Lung (tissue), 12 donors: Measurements from ENCODE around the gene SOX6. TPM values are rescaled to one million over a fixed set of nuclear protein-coding genes. Genes with fewer than 3 reads are reported as not detected.

Experiments used
- ATAC-seq: fragments of 200-7000 bp; cut with Tn5 transposase; one replicate; pipeline ENCODE4 v1.9.1; 2020; ENCODE audit warnings: moderate number of reproducible peaks; ENCODE audit not compliant: insufficient read depth, low FRiP score
- DNase-seq, 3 donors: peaks; one replicate each; pipeline ENCODE4 v3.0.0-alpha.2; 2013 to 2017
- H3K27ac ChIP-seq, 2 donors: one replicate each; pipeline ENCODE4 v1.5.1; 2013; ENCODE audit warnings: mild to moderate bottlenecking in 2 of 2, moderate library complexity in 2 of 2, control low read depth in 1 of 2, inconsistent platforms in 1 of 2, low read depth in 1 of 2, low read length in 1 of 2
- H3K27me3 ChIP-seq, 3 donors: one replicate each; pipeline ENCODE4 v1.5.1; 2013; ENCODE audit warnings: low read length in 2 of 3; ENCODE audit not compliant: control insufficient read depth in 3 of 3, insufficient read depth in 3 of 3
- H3K36me3 ChIP-seq, 4 donors: one replicate each; pipeline ENCODE4 v1.5.1; 2013; ENCODE audit warnings: low read length in 4 of 4, mild to moderate bottlenecking in 1 of 4, moderate library complexity in 1 of 4; ENCODE audit not compliant: control insufficient read depth in 4 of 4, insufficient read depth in 4 of 4
- H3K4me1 ChIP-seq, 5 donors: one replicate each; pipeline ENCODE4 v1.5.1; 2013; ENCODE audit warnings: low read length in 5 of 5, mild to moderate bottlenecking in 2 of 5, moderate library complexity in 1 of 5; ENCODE audit not compliant: control insufficient read depth in 5 of 5, insufficient read depth in 5 of 5
- H3K4me3 ChIP-seq: one replicate; pipeline ENCODE4 v1.5.1; 2013; ENCODE audit warnings: mild to moderate bottlenecking, control low read depth, moderate library complexity
- H3K9ac ChIP-seq, 2 donors: one replicate each; pipeline ENCODE4 v1.5.1; 2013; ENCODE audit warnings: low read length in 2 of 2, control low read depth in 1 of 2; ENCODE audit not compliant: insufficient read depth in 1 of 2
- H3K9me3 ChIP-seq, 4 donors: one replicate each; pipeline ENCODE4 v1.5.1; 2013; ENCODE audit warnings: low read length in 3 of 4, mild to moderate bottlenecking in 1 of 4, moderate library complexity in 1 of 4; ENCODE audit not compliant: control insufficient read depth in 4 of 4, insufficient read depth in 3 of 4
- WGBS, 2 donors: extraction: QIAGEN DNeasy Blood & Tissue Kit; methylation state at CpG; one replicate each; pipeline ENCODE4 v1.1.7; 2013; 5-methylcytosine and 5-hydroxymethylcytosine counted together
- polyA plus RNA-seq, 2 donors: library from polyadenylated mRNA; stranded (reverse); fragments of 200-250 nt; gene quantifications; one replicate each; pipeline ENCODE4 v1.2.1, GENCODE V29; 2013
- total RNA-seq, 2 donors: library from RNA; depleted of rRNA in 1 of 2; stranded (reverse); fragments of >200 nt in 1 of 2; gene quantifications; one replicate each; pipeline ENCODE4 v1.2.1, GENCODE V29; 2014 to 2021
- TF ChIP-seq, protein P1 (sequence below): IDR thresholded peaks from 2 replicates; pipeline ENCODE4 v1.5.1; 2012; ENCODE audit warnings: mild to moderate bottlenecking; ENCODE audit errors: control extremely low read depth, extremely low read depth
- donor health status: control.
- donor health status: control.
- donor health status: Bipolar disorder and iron deficiency.
- donor health status: healthy.
- donor health status: DM: yes; HTN: yes; CAD: no.

SOX6 gene
- total and polyA plus RNA-seq, 4 donors, result 0.58 to 31.7 (median 7.4) TPM

- H3K9me3 ChIP-seq, result no peaks in the 10 kb centered on the region
- H3K4me1 ChIP-seq, result peaks cover 0 to 19% (median 5%) of the 10 kb centered on the region in 5 donors
- DNase-seq (no peak), ATAC-seq (no peak)
- no peak overlapping the region for H3K9ac ChIP-seq
- 84 to 86% methylated on average over 2 of the region's 2 CpGs for WGBS, 2 donors
- TF ChIP-seq, protein P1, sequence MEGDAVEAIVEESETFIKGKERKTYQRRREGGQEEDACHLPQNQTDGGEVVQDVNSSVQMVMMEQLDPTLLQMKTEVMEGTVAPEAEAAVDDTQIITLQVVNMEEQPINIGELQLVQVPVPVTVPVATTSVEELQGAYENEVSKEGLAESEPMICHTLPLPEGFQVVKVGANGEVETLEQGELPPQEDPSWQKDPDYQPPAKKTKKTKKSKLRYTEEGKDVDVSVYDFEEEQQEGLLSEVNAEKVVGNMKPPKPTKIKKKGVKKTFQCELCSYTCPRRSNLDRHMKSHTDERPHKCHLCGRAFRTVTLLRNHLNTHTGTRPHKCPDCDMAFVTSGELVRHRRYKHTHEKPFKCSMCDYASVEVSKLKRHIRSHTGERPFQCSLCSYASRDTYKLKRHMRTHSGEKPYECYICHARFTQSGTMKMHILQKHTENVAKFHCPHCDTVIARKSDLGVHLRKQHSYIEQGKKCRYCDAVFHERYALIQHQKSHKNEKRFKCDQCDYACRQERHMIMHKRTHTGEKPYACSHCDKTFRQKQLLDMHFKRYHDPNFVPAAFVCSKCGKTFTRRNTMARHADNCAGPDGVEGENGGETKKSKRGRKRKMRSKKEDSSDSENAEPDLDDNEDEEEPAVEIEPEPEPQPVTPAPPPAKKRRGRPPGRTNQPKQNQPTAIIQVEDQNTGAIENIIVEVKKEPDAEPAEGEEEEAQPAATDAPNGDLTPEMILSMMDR, result no peak
- no peak overlapping the region for H3K4me3 ChIP-seq
- no peak overlapping the region for H3K27ac ChIP-seq
- H3K36me3 ChIP-seq, result no peaks in the 10 kb centered on the region
- no peaks in the 10 kb centered on the region for H3K27me3 ChIP-seq
Observed at GRCh38 chr11:16242806-16243205, 113.5 kb downstream of the SOX6 start.

- 94 to 98% methylated on average over 1 of the region's 1 CpG for WGBS, 2 donors
- TF ChIP-seq, protein P1, result no peak
- H3K27ac ChIP-seq, result no peak overlapping the region
- no peaks in the 10 kb centered on the region for H3K36me3 ChIP-seq
- DNase-seq (no peak), ATAC-seq (no peak)
- no peaks in the 10 kb centered on the region for H3K9me3 ChIP-seq
- H3K4me1 ChIP-seq, result peaks cover 0 to 19% (median 5%) of the 10 kb centered on the region in 5 donors
- H3K4me3 ChIP-seq, result no peak overlapping the region
- no peak overlapping the region for H3K9ac ChIP-seq
- H3K27me3 ChIP-seq, result no peaks in the 10 kb centered on the region
Observed at GRCh38 chr11:16240687-16241086, 115.7 kb downstream of the SOX6 start.

DNA sequence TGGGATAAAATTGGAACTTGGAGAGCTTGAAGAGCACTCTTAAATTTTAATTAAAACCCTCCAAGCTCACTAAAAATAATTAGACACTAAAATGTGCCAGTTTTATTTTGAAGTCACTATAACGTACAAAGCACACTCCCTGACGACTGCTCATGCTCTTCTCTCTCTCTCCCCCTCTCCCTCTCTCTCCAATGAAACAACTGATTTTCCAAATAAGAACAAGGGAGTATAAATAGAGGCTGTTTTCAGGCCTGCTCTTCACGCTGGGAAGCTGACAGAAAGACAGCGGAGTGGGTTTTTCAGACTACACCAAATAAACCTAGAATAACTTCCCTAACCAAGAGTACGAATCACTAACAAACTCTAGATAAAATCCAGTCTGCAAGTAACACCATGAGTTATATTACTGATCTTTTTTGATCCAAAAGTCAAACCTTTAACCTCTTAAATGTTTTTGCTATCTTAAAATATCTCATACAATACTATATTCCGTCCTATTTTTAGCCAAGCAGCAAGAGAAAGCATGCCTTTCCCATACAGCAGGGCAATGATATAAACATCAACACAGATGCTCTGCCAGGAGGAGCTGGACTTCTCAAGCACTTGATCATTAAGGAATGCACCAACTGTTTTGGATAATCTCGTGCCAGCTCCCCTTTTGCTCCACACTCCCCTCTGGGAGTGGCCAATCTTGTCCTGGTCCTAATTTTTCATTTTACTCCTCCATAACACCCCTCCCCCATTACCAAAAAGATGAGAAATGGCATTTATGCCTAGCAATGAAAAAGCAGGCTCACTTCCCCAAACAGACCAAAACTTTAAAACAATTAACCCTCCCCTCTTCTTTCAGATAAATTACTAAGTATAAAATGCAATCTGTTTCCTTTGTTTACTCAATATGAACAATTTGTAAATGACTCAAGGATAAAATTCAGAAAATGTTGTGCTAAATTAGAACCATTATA lies 116.9 kb downstream of the SOX6 start:
- Histone ChIP-seq H3K36me3 (no peaks in the 10 kb centered on the region), H3K9ac (peak overlapping the region in 1 of 2 donors; percentile 63), H3K27ac (peak overlapping the region; percentile 31 to 33), H3K4me3 (no peak overlapping the region), H3K4me1 (peaks cover 0 to 19% (median 5%) of the 10 kb centered on the region in 5 donors), H3K27me3 (no peaks in the 10 kb centered on the region), H3K9me3 (no peaks in the 10 kb centered on the region)
- ATAC-seq (no peak), DNase-seq (peak; percentile 16 to 64 (median 61))
- TF ChIP-seq, protein P1, result no peak
- WGBS, 2 donors, result 52 to 66% methylated on average over 7 of the region's 7 CpGs
